HL-60/S4 treated with retinoic acid at 250 ng/mL for 4 days and 3 days (cell line): ENCODE measurements around the gene CENPU.

Source experiments
- in situ Hi-C: fragments of 300-500 bp; cut with MboI; formaldehyde crosslinking; loops from 2 replicates; pipeline ENCODE4 v1.7.0; 2022; ENCODE audit warnings: low sequenced_read_pairs

CENPU gene

GRCh38 chr4:184713887-184714286 is 20.0 kb downstream of the CENPU start:
- in situ Hi-C loops, result no loop called here

GRCh38 chr4:184712322-184712721 is 21.6 kb downstream of the CENPU start:
- in situ Hi-C loops, result no loop called here

GRCh38 chr4:184706453-184706852 is 27.4 kb downstream of the CENPU start:
- in situ Hi-C loops, result no loop called here

GRCh38 chr4:184705692-184706091 is 28.2 kb downstream of the CENPU start:
- in situ Hi-C loops, result no loop called here

- in situ Hi-C loops, result no loop called here
Observed at GRCh38 chr4:184702114-184702513, 31.8 kb downstream of the CENPU start.

DNA sequence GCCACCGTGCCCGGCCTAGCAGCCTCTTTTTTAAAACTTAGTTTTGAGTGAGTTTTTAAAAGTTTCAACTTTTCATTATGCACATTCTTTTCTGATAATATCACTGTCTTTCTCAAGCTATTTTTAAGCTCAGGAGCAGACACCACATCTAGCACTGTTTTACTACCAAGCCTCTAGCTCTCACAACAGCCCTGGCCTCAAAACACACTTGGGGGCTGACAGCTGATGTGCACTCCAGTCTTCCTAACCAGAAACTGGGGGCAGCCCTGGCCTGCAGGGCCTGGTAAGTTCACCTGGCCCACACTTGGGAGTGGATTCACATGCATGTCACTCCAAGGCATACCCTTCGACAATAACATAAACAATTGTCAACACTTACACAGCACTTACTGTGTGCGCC is 34.0 kb downstream of the CENPU start:
- in situ Hi-C loops, result no loop called here

- in situ Hi-C loops, result no loop called here
Observed at GRCh38 chr4:184697956-184698355, 35.9 kb downstream of the CENPU start.

DNA sequence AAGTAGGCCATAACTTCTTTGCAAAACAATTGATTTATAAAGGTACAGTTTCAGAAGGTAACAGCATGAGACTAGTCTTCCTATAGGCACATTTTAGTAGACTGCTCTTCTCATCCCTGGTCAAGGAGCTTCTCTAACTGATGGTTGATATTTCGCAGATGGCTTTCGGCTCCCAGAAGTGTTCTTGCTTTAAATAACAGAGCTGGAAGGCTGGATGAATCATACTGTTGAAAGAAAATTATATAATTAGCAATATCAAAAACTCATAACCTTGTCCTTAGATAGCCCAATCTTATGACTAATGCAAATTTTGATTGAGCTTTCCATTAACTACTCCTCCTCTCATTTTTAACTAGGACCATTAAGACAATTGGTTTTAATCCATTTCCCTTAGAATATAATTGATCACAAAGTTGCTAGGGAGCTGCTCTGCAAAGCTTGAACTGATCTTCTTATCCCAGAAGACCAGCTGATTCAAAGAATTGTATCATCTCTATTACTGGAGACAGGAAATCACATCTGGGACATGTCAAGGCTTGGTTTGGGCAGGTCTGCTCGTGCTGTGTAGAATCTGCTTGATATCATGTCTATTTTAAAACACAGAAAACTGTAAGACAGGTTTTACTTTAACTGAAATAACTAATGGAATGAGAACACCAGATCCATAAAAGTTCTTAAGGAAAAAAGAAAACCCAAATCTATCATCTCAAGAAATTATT is 38.6 kb downstream of the CENPU start:
- in situ Hi-C loops, result no loop called here

- in situ Hi-C loops, result no loop called here
Observed at GRCh38 chr4:184694412-184694956, 39.4 kb downstream of the CENPU start.

DNA sequence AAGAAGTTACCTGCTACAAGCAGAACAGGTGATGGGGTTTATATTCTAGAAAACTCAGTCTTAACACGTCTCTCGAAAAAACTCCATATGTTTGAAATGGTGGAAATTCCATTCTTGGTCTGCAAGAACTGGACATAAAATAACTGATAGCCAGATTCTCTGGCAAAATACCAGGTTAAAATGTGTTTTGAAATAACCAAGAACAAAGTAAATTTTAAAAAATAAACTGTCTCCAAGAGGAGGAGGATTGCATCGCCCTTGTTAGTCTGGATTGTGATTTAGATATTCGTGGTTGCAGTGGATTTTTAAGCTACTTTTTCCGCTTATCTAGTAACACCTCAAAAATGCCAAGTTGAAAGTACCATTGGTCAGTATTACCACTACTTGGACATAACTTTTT is 40.8 kb downstream of the CENPU start:
- in situ Hi-C loops, result no loop called here

DNA sequence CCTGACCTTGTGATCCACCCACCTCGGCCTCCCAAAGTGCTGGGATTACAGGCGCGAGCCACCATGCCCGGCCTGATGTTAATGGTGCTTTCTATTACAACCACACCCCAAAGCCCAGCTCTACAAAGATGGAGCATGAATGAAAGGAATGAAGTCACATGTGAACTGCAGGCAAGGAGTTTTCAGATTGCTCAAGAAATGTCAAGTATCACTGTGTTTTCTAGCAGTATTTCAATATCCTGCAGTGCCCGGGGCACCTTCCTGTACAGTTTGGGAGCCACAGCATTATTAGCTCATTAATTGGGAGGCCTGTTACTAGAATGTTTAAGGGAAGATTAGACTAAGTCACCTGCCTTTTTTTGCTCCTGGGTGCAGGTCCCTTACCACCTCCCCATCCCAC is 44.2 kb downstream of the CENPU start:
- in situ Hi-C loops, result no loop called here

- in situ Hi-C loops, result no loop called here
Observed at GRCh38 chr4:184688447-184688846, 45.4 kb downstream of the CENPU start.

DNA sequence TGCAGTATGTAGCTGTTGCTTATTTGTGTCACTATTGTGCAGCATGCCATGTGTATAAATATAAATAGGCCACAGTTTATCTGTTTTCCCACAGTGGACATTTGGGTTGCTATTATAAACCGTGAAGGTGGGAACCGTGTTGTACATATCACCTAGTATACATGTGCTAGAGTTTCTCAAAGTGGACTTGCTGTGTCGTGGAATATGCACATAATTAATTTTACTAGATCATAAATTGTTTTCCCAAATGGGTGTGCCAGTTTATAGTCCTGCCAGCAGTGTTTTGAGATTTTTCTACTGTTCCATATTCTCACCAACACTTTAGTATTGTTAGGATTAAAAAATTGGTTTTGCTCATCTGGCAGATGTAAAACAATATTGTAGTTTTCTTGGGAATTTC is 45.9 kb downstream of the CENPU start:
- in situ Hi-C loops, result no loop called here

DNA sequence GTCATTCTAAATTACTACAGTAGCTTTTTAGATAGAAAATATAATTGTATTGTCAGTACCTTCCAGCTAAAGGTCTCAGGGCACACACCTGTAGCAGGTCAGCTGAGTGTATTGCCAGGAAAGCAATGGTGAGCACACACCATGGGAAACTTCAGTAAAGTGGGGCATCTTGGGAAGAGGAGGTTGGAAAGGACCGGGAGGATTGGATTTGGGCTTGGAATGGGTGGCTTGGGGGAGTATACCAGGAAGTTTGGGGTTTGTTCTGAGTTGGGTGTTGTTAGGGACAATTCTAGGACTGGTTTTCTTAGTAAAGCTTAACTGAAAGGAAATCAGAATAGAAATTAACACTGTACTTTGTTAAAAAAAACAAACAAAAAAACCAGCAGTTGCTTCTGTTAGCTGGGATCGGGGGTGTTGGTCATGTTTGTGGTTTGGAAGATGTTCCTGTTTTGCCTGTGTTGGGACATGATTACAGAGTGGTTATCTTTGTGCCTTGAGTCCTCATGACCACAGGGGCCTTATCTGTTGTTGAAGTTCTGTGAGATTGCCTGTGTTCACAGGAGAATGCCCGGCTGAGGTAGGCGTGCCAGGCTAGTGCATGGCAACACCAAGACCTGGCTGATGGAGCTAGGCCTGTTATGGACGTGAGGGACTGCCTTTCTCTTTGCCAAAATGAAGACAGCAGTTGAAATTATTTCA is 49.3 kb downstream of the CENPU start:
- in situ Hi-C loops, result no loop called here

- in situ Hi-C loops, result no loop called here
Observed at GRCh38 chr4:184681916-184682315, 52.0 kb downstream of the CENPU start.

DNA sequence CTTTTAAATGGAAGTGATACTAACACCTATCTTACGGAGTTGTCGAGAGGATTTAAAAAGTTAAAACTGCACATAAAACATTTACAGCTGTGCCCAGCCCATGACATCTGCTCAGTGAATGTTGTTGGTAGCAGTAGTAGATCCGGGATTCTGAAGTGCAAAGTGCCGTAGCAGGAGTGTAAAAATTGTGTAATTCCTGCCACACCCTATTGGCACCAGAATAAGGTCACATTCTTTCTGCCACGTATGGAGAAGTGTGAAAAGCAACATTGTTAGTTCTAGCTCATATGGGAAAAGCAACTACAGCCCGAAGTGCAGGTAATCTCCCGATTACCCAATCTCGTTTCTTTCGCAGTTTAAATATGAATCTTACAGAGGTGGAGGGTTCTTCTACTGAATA is 53.2 kb downstream of the CENPU start:
- in situ Hi-C loops, result no loop called here

- in situ Hi-C loops, result no loop called here
Observed at GRCh38 chr4:184675821-184676492, 57.9 kb downstream of the CENPU start.

- in situ Hi-C loops, result no loop called here
Observed at GRCh38 chr4:184675018-184675417, 58.9 kb downstream of the CENPU start.

- in situ Hi-C loops, result no loop called here
Observed at GRCh38 chr4:184674011-184674410, 59.9 kb downstream of the CENPU start.

DNA sequence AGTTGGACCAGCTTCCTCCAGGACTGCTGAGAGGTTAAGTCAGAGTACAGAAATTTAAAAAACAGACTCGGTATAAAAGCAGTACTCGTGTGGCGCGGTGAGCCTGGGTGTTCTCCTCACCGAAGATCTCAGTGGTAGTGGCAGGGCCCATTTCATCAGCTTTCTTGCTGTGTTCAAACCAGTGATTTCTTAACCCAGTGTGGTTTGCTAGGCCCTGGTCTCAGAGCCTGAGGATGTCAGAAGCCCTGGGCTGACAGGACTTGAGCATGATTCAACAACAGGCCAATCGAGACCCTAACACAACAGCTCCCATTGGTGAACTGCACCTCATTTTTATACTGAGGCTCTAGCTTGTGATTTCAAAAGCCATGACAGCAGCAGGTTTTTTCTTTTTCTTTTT is 61.2 kb downstream of the CENPU start:
- in situ Hi-C loops, result no loop called here

GRCh38 chr4:184671101-184671500 is 62.8 kb downstream of the CENPU start:
- in situ Hi-C loops, result no loop called here

DNA sequence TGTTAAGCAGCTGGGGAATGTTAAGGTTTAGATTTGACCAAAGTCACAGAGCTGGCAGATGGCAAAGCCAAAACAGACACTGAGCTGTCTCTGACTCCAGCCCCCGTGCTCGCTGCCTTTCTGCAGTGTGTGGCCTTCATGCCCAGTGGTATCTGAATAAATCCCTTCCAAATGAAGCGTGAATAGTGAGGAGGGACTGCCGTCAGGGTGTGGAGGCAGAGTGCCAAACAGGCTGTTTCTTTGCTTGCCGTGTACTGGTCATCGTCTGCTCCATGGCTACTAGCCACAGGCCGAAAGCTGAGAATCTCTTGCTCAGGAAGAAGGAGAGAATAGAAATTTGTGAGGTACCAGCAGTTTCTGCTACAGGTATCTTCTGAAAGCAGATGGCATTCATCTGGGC is 64.6 kb downstream of the CENPU start:
- in situ Hi-C loops, result no loop called here
